Subcutaneous adipose tissue (tissue), 4 donors: ENCODE measurements around the gene SULT2B1. TPM values are rescaled to one million over a fixed set of nuclear protein-coding genes. Genes with fewer than 3 reads are reported as not detected.

Experiments
- total RNA-seq, 4 donors: library from RNA; depleted of rRNA; stranded (reverse); fragments of >200 nt; gene quantifications; one replicate each; pipeline ENCODE4 v1.1.0, GENCODE V29; 2016
- TF ChIP-seq, protein P1 (sequence below): fragments of 450-650 bp; IDR thresholded peaks from one replicate; pipeline ENCODE4 v1.5.1; 2016; ENCODE audit warnings: low read depth, mild to moderate bottlenecking, control low read depth, antibody characterized with exemption, moderate library complexity

The SULT2B1 gene
- total RNA-seq, 4 donors from 2014 or later: not detected

DNA sequence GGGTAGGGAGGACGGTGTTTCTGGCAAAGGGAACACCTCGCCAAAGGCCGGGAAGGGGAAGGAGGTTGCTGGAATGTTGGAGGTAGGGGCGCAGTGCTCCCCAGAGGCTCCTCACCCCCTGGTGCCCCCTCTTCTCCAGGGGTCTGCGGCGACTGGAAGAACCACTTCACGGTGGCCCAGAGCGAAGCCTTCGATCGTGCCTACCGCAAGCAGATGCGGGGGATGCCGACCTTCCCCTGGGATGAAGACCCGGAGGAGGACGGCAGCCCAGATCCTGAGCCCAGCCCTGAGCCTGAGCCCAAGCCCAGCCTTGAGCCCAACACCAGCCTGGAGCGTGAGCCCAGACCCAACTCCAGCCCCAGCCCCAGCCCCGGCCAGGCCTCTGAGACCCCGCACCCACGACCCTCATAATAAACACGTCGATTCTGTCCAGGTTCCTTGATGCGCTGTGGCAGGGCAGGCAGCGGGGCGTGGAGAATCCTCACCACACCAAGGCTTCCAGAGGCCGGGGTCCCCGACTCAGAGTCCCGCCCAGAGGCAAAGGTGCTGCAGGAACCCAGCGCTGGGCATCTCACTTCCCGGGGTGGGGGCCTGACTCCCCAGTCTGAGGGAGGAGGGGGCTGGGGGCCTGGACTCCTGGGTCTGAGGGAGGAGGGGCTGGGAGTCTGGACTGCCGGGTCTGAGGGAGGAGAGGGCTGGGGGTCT lies 47.2 kb downstream of the SULT2B1 start:
- TF ChIP-seq, protein P1, sequence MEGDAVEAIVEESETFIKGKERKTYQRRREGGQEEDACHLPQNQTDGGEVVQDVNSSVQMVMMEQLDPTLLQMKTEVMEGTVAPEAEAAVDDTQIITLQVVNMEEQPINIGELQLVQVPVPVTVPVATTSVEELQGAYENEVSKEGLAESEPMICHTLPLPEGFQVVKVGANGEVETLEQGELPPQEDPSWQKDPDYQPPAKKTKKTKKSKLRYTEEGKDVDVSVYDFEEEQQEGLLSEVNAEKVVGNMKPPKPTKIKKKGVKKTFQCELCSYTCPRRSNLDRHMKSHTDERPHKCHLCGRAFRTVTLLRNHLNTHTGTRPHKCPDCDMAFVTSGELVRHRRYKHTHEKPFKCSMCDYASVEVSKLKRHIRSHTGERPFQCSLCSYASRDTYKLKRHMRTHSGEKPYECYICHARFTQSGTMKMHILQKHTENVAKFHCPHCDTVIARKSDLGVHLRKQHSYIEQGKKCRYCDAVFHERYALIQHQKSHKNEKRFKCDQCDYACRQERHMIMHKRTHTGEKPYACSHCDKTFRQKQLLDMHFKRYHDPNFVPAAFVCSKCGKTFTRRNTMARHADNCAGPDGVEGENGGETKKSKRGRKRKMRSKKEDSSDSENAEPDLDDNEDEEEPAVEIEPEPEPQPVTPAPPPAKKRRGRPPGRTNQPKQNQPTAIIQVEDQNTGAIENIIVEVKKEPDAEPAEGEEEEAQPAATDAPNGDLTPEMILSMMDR: no peak

DNA sequence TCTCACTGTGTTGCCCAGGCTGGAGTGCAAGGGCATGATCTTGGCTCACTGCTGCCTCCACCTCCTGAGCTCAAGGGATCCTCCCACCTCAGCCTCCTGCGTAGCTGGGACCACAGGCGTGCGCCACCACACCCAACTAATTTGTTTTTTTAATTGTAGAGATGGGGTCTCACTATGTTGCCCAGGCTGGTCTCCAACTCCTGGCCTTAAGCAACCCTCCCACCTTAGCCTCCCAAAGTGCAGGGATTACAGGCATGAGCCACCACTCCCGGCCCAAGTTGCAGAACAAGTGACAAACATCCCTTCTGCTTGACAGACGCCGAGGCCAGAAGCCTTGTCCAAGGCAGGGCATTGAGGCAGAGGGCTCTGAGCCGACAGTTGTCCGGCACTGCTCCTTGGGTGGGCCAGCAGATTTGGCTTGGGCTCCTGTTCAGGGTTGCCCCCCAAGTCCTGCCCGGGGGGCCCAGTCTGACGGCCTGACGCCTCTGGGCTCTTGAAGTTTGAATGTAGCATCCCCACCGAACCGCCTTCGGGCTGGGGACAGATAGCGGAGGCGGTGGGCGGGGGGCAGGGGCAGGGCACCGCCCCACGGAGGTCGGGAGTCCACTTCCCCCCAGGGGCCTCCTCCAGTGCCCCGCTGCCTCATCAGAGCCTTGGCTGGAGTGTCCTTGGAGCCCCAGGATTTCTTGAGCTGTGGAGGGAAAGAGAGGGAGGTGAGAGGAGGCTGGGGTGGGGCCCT lies 48.9 kb downstream of the SULT2B1 start:
- TF ChIP-seq, protein P1: no peak

DNA sequence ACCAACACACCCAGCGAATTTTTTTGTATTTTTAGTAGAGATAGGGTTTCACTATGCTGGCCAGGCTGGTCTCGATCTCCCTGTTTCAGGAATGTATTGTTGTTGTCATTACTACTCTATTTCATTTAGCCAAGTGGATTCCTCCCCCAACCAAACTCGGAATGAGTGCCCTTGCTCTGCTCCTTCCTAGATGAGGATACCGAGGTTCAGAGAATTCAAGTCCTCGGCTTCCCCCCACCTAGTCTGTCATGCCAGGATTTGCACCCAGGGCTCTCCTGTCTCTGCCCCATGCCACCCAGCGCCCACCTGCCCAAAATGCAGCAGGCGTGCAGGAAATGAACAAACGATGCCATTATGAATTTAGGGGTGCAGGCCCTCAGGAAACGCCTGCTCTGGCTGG lies 51.0 kb downstream of the SULT2B1 start:
- TF ChIP-seq, protein P1: no peak

DNA sequence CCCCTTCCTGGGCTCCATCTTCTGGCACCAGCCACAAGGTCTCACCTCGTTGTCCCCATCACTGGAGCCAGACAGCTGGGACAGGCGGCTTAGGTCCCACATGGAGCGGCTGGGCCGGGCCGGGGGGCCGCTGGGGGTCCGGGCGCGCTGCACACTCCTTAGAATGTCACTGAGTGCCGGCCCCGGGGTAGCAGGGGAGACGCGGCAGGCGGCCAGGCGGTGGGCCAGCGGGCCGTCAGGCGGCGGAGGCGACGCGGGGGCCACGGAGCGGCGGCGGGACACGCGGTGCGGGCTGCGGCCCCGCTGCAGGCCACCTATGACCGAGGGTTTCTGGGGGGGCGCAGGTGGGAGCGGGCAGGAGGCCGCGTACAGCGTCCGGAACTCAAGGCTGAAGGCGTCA lies 51.5 kb downstream of the SULT2B1 start:
- TF ChIP-seq, protein P1: no peak

DNA sequence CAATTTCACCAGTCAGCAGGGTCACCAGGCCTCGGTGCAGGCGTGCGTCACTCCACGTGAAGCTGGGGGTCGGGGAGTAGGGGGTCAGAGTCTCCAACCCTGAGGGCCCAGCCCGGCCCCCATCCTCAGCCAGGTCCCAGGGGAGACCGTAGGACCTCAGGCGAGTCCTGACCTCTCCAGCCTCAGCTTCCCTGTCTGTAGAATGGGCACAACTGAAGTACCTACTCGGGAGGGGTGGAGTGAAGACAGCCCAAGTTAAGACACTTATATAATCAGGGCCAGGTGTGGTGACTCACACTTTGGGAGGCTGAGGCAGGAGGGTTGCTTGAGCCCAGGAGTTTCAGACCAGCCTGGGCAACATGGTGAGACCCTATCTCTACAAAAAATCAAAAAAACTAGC lies 51.9 kb downstream of the SULT2B1 start:
- TF ChIP-seq, protein P1: no peak

DNA sequence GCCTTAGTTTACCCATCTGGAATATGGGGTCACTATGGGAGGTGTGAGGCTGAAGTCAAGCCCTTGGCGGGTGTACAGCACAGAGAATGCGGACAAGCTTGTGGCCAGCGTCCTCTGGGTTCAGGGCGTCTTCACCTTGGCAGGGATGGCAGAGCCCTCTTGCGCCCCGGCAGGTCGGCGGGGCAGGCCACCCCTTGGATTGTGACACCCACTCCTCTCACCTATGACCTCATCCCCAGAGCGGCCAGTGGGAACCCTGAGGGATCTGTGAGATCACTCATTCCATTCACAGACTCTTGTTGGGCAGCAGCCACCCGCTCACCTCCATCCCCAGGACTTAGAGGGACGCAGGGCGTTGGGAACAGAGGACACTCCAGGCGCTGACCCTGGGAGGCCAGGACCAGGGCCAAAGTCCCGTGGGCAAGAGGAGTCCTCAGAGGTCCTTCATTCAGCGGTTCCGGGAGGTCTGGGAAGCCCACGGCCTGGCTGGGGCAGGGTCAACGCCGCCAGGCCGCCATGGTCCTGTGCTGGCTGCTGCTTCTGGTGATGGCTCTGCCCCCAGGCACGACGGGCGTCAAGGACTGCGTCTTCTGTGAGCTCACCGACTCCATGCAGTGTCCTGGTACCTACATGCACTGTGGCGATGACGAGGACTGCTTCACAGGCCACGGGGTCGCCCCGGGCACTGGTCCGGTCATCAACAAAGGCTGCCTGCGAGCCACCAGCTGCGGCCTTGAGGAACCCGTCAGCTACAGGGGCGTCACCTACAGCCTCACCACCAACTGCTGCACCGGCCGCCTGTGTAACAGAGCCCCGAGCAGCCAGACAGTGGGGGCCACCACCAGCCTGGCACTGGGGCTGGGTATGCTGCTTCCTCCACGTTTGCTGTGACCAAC lies 54.7 kb downstream of the SULT2B1 start, which contains the start of gene SPACA4:
Gene SPACA4 (plus strand): TSS at position 280 of the 896 bp plus-strand sequence. CDS start 237 bp downstream, at position 517.
- TF ChIP-seq, protein P1: no peak
